Measurements from ENCODE around the gene CPNE7. TPM values are rescaled to one million over a fixed set of nuclear protein-coding genes. Genes with fewer than 3 reads are reported as not detected.

CPNE7 gene
- total and polyA plus RNA-seq, 2 of the 13 experiments (the other 11 are each of a cell fraction or from before 2014, with no cell fraction given), result 0.59 TPM; not detected in 1

DNA sequence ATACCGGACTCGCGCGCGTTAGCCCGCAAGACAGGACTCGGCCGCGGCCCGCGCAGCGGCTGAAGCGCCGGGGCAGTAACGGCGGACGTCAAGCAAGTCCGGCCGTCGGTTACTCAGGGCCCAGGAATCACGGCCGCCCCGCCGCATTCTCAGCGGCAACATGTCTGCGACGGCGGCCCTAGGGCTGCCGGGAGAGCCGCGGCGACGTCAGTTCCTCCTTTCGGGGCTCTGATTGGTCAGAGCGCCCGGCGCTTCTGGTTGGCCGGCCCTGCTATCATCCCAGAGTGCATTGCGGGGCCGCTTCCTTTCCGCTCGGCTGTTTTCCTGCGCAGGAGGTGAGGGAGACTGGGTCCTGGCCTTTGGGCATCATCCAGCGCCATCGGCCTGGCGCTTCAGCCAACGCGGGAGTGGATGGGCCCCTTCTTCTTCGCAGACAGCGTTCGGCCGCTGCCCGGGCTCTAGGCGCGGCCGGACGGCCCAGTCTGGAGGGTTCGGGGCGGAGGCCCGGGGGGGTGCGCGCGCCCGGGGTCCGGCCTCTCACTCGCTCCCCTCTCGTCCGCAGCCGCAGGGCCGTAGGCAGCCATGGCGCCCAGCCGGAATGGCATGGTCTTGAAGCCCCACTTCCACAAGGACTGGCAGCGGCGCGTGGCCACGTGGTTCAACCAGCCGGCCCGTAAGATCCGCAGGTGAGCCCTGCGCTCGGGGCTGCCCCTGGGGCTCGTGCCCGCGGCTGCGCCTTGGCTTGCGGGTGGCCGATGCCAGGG lies 15.0 kb upstream of the CPNE7 start, which contains the start of gene RPL13 (continued):
- TF ChIP-seq MAF1 (CRISPR knock-in tag; IDR thresholded peaks at IDR 0.05; ENCODE audit: borderline replicate concordance) (peak; percentile 89; the same call in 1 of the 2 replicates), ZNF232 (CRISPR knock-in tag; IDR thresholded peaks at IDR 0.05; ENCODE audit: borderline replicate concordance) (peak; percentile 74), ZNF547 (CRISPR knock-in tag; IDR thresholded peaks at IDR 0.05) (peak; percentile 82), STAG1 (CRISPR knock-in tag; IDR thresholded peaks at IDR 0.05) (peak; percentile 4; the same call in 1 of the 2 replicates), KLF16 (CRISPR knock-in tag; IDR thresholded peaks at IDR 0.05) (peak; percentile 60 to 98; a peak in 3 of 4 replicates), HOXA9 (CRISPR knock-in tag; IDR thresholded peaks at IDR 0.05; ENCODE audit: borderline replicate concordance) (no peak; the same call in none of the 2 replicates), JUND (CRISPR knock-in tag; IDR thresholded peaks at IDR 0.05) (no peak; the same call in 1 of the 2 replicates), ZNF329 (CRISPR knock-in tag; IDR thresholded peaks at IDR 0.05; ENCODE audit: low read depth) (no peak), TBL1XR1 (IDR thresholded peaks at IDR 0.05; ENCODE audit: borderline replicate concordance, low read length, partially characterized antibody) (peak; percentile 34), RAD51 (IDR thresholded peaks at IDR 0.05; ENCODE audit: borderline replicate concordance) (no peak), MIXL1 (CRISPR knock-in tag; IDR thresholded peaks at IDR 0.05) (peak; percentile 91), ZNF615 (CRISPR knock-in tag; IDR thresholded peaks at IDR 0.05; ENCODE audit: borderline replicate concordance) (peak; percentile 93; the same call in 1 of the 2 replicates), CAMTA2 (CRISPR knock-in tag; IDR thresholded peaks at IDR 0.05; ENCODE audit: borderline replicate concordance) (peak; percentile 98), SMARCE1 (IDR thresholded peaks at IDR 0.05; ENCODE audit: borderline replicate concordance) (no peak), KAT7 (CRISPR knock-in tag; IDR thresholded peaks at IDR 0.05; ENCODE audit: borderline replicate concordance) (peak; percentile 88; the same call in 1 of the 2 replicates), HOXA7 (CRISPR knock-in tag; IDR thresholded peaks at IDR 0.05) (no peak), SETDB1 (CRISPR knock-in tag; IDR thresholded peaks at IDR 0.05; ENCODE audit: borderline replicate concordance) (no peak), KAT8 (CRISPR knock-in tag; IDR thresholded peaks at IDR 0.05) (peak; percentile 96), ZNF33B (CRISPR knock-in tag; IDR thresholded peaks at IDR 0.05) (no peak; the same call in 1 of the 2 replicates), ZNF781 (CRISPR knock-in tag; IDR thresholded peaks at IDR 0.05; ENCODE audit: borderline replicate concordance, not compliant biosample characterization) (peak; percentile 84), ZFP82 (CRISPR knock-in tag; IDR thresholded peaks at IDR 0.05; ENCODE audit: borderline replicate concordance) (peak; percentile 94)
- TF ChIP-seq, protein P1, sequence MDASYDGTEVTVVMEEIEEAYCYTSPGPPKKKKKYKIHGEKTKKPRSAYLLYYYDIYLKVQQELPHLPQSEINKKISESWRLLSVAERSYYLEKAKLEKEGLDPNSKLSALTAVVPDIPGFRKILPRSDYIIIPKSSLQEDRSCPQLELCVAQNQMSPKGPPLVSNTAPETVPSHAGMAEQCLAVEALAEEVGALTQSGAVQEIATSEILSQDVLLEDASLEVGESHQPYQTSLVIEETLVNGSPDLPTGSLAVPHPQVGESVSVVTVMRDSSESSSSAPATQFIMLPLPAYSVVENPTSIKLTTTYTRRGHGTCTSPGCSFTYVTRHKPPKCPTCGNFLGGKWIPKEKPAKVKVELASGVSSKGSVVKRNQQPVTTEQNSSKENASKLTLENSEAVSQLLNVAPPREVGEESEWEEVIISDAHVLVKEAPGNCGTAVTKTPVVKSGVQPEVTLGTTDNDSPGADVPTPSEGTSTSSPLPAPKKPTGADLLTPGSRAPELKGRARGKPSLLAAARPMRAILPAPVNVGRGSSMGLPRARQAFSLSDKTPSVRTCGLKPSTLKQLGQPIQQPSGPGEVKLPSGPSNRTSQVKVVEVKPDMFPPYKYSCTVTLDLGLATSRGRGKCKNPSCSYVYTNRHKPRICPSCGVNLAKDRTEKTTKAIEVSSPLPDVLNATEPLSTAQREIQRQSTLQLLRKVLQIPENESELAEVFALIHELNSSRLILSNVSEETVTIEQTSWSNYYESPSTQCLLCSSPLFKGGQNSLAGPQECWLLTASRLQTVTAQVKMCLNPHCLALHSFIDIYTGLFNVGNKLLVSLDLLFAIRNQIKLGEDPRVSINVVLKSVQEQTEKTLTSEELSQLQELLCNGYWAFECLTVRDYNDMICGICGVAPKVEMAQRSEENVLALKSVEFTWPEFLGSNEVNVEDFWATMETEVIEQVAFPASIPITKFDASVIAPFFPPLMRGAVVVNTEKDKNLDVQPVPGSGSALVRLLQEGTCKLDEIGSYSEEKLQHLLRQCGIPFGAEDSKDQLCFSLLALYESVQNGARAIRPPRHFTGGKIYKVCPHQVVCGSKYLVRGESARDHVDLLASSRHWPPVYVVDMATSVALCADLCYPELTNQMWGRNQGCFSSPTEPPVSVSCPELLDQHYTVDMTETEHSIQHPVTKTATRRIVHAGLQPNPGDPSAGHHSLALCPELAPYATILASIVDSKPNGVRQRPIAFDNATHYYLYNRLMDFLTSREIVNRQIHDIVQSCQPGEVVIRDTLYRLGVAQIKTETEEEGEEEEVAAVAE (CRISPR knock-in tag; IDR thresholded peaks at IDR 0.05; ENCODE audit: borderline replicate concordance), result peak; percentile 88
- TF ChIP-seq, protein P2, sequence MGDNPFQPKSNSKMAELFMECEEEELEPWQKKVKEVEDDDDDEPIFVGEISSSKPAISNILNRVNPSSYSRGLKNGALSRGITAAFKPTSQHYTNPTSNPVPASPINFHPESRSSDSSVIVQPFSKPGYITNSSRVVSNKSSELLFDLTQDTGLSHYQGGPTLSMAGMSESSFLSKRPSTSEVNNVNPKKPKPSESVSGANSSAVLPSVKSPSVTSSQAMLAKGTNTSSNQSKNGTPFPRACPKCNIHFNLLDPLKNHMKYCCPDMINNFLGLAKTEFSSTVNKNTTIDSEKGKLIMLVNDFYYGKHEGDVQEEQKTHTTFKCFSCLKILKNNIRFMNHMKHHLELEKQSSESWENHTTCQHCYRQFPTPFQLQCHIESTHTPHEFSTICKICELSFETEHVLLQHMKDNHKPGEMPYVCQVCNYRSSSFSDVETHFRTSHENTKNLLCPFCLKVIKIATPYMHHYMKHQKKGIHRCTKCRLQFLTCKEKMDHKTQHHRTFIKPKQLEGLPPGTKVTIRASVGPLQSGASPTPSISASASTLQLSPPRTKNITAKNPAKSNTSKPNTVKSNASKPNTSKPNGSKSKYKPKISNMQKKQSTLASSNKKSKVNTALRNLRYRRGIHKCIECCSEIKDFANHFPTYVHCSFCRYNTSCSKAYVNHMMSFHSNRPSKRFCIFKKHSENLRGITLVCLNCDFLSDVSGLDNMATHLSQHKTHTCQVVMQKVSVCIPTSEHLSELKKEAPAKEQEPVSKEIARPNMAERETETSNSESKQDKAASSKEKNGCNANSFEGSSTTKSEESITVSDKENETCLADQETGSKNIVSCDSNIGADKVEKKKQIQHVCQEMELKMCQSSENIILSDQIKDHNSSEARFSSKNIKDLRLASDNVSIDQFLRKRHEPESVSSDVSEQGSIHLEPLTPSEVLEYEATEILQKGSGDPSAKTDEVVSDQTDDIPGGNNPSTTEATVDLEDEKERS (CRISPR knock-in tag; IDR thresholded peaks at IDR 0.05), result peak; percentile 95

All from HepG2 (cell line).